Endodermal cell (in vitro differentiated cells): ENCODE data around the gene SLC27A2. TPM values are rescaled to one million over a fixed set of nuclear protein-coding genes. Genes with fewer than 3 reads are reported as not detected.

Source experiments
- DNase-seq: peaks from one replicate; pipeline ENCODE4 v3.0.0-alpha.2; 2017
- H3K27ac ChIP-seq: 2 replicates; pipeline ENCODE4 v1.5.1; 2013; ENCODE audit warnings: mild to moderate bottlenecking, low read depth, low read length, moderate library complexity
- H3K27me3 ChIP-seq: 2 replicates; pipeline ENCODE4 v1.6.1; 2013; ENCODE audit warnings: mild to moderate bottlenecking, low read length, moderate library complexity; ENCODE audit not compliant: insufficient read depth, control insufficient read depth, poor library complexity, severe bottlenecking
- H3K36me3 ChIP-seq: 2 replicates; pipeline ENCODE4 v1.7.0; 2013; ENCODE audit warnings: mild to moderate bottlenecking, low read length, moderate library complexity; ENCODE audit not compliant: control insufficient read depth, insufficient read depth
- H3K4me1 ChIP-seq: one replicate; pipeline ENCODE4 v1.7.0; 2013; ENCODE audit warnings: low read length; ENCODE audit not compliant: control insufficient read depth, insufficient read depth
- H3K4me3 ChIP-seq: 2 replicates; pipeline ENCODE4 v1.5.1; 2013; ENCODE audit warnings: mild to moderate bottlenecking, low read length, moderate library complexity
- H3K9ac ChIP-seq: 2 replicates; pipeline ENCODE4 v1.6.1; 2013; ENCODE audit warnings: mild to moderate bottlenecking, low read length, moderate library complexity; ENCODE audit not compliant: poor library complexity, severe bottlenecking; ENCODE audit errors: extremely low read depth
- H3K9me3 ChIP-seq: 2 replicates; pipeline ENCODE4 v1.6.1; 2013; ENCODE audit warnings: mild to moderate bottlenecking, low read length, moderate library complexity; ENCODE audit not compliant: control insufficient read depth
- H3K27ac Mint-ChIP-seq: 2 replicates; pipeline ENCODE4 v1.8.0; 2020; ENCODE audit warnings: mixed read lengths
- H3K27me3 Mint-ChIP-seq: 2 replicates; pipeline ENCODE4 v1.8.0; 2021; ENCODE audit warnings: mild to moderate bottlenecking, mixed read lengths; ENCODE audit not compliant: insufficient read depth
- H3K36me3 Mint-ChIP-seq: 2 replicates; pipeline ENCODE4 v1.8.0; 2020; ENCODE audit warnings: low read depth, mixed read lengths
- H3K4me1 Mint-ChIP-seq: 2 replicates; pipeline ENCODE4 v1.8.0; 2020; ENCODE audit warnings: mixed read lengths
- H3K4me3 Mint-ChIP-seq: 2 replicates; pipeline ENCODE4 v1.8.0; 2020; ENCODE audit warnings: mild to moderate bottlenecking, moderate library complexity, mixed read lengths
- H3K9me3 Mint-ChIP-seq: 2 replicates; pipeline ENCODE4 v1.8.0; 2020; ENCODE audit warnings: mild to moderate bottlenecking, mixed read lengths
- CTCF ChIP-seq: fragments of 200-600 bp; sonication (generic); conservative IDR thresholded peaks from 2 replicates; pipeline ENCODE4 v1.5.0; 2021; ENCODE audit warnings: antibody characterized with exemption, mild to moderate bottlenecking
- WGBS, 2 experiments: methylation state at CpG; one replicate each; pipeline versions ENCODE4 v1.1.5 to v1.1.7; 2013; ENCODE audit warnings: missing lambda C conversion rate in 2 of 2, mixed read lengths in 1 of 2; ENCODE audit not compliant: insufficient coverage in 1 of 2, insufficient read length in 1 of 2; 5-methylcytosine and 5-hydroxymethylcytosine counted together
- total RNA-seq, 2 donors: library from RNA; stranded (reverse); fragmentation: NEBNext Ultra II Directional in 1 of 2; extraction: Animal tissue kit (Norgen Biotek cat#: 25700) in 1 of 2; gene quantifications; 2 replicates in 1 of 2; 3 replicates in 1 of 2; pipeline ENCODE4 v1.2.1, GENCODE V29; 2021

Gene SLC27A2
- total RNA-seq, 2 donors from 2014 or later = 4.0 to 6.8 TPM

- H3K27ac ChIP-seq = no peak overlapping the region
- no peaks in the 10 kb centered on the region for H3K9me3 ChIP-seq
- no peak overlapping the region for H3K4me3 ChIP-seq
- Mint-ChIP-seq H3K4me3 (no peak overlapping the region), H3K27me3 (peaks cover 17% of the 10 kb centered on the region), H3K27ac (no peak overlapping the region), H3K4me1 (peaks cover 19% of the 10 kb centered on the region), H3K9me3 (no peaks in the 10 kb centered on the region), H3K36me3 (no peaks in the 10 kb centered on the region)
- H3K9ac ChIP-seq = no peak overlapping the region
- H3K36me3 ChIP-seq = no peaks in the 10 kb centered on the region
- peaks cover 26% of the 10 kb centered on the region for H3K27me3 ChIP-seq
- WGBS, 2 experiments = 81 to 100% methylated on average over 1 to 2 of the region's 2 CpGs
- no peak for TF ChIP-seq CTCF
- peaks cover 7% of the 10 kb centered on the region for H3K4me1 ChIP-seq
- DNase-seq = no peak
Observed at GRCh38 chr15:50260969-50261496, 79.0 kb downstream of the SLC27A2 start.

- Mint-ChIP-seq H3K4me3 (no peak overlapping the region), H3K27ac (no peak overlapping the region)
- TF ChIP-seq CTCF = peak; percentile 58
Observed at GRCh38 chr15:50261981-50262380, 80.0 kb downstream of the SLC27A2 start.

GRCh38 chr15:50262533-50262932, 80.5 kb downstream of the SLC27A2 start:
- Mint-ChIP-seq H3K27ac (no peak overlapping the region), H3K4me1 (peaks cover 16% of the 10 kb centered on the region), H3K9me3 (no peaks in the 10 kb centered on the region), H3K27me3 (peaks cover 6% of the 10 kb centered on the region), H3K36me3 (no peaks in the 10 kb centered on the region), H3K4me3 (no peak overlapping the region)
- no peak for TF ChIP-seq CTCF
- H3K9me3 ChIP-seq = no peaks in the 10 kb centered on the region
- no peaks in the 10 kb centered on the region for H3K36me3 ChIP-seq
- WGBS, 2 experiments = 85 to 98% methylated on average over 4 of the region's 4 CpGs
- H3K4me1 ChIP-seq = peaks cover 7% of the 10 kb centered on the region
- H3K4me3 ChIP-seq = no peak overlapping the region
- no peak overlapping the region for H3K9ac ChIP-seq
- no peak overlapping the region for H3K27ac ChIP-seq
- no peak for DNase-seq
- peaks cover 14% of the 10 kb centered on the region for H3K27me3 ChIP-seq

More at GRCh38 chr15:50261981-50262380, 80.0 kb downstream of the SLC27A2 start:
- Histone ChIP-seq H3K4me3 (no peak overlapping the region), H3K9me3 (no peaks in the 10 kb centered on the region), H3K9ac (no peak overlapping the region), H3K27ac (no peak overlapping the region), H3K4me1 (peaks cover 7% of the 10 kb centered on the region), H3K27me3 (peaks cover 20% of the 10 kb centered on the region), H3K36me3 (no peaks in the 10 kb centered on the region)
- peak; percentile 69 for DNase-seq
- peaks cover 7% of the 10 kb centered on the region for H3K27me3 Mint-ChIP-seq
- H3K4me1 Mint-ChIP-seq = peaks cover 16% of the 10 kb centered on the region
- H3K9me3 Mint-ChIP-seq = no peaks in the 10 kb centered on the region
- H3K36me3 Mint-ChIP-seq = no peaks in the 10 kb centered on the region
- 96 to 100% methylated on average over 3 of the region's 3 CpGs for WGBS, 2 experiments
